C4-2B (cell line): ENCODE measurements around the gene PSRC1.

Source experiments
- H3K27ac ChIP-seq: fragments of 450-650 bp; 2 replicates; pipeline ENCODE4 v1.5.1; 2017
- ZFX ChIP-seq: fragments of 450-650 bp; IDR thresholded peaks from 2 replicates; pipeline ENCODE4 v1.6.1; 2017
- TF ChIP-seq, protein P1 (sequence below): fragments of 450-650 bp; conservative IDR thresholded peaks from 2 replicates; pipeline ENCODE4 v1.5.1; 2017; ENCODE audit warnings: mild to moderate bottlenecking

Gene PSRC1

GRCh38 chr1:109259674-109260557 lies 23.0 kb downstream of the PSRC1 start:
- no peak overlapping the region for H3K27ac ChIP-seq
- TF ChIP-seq, protein P1, sequence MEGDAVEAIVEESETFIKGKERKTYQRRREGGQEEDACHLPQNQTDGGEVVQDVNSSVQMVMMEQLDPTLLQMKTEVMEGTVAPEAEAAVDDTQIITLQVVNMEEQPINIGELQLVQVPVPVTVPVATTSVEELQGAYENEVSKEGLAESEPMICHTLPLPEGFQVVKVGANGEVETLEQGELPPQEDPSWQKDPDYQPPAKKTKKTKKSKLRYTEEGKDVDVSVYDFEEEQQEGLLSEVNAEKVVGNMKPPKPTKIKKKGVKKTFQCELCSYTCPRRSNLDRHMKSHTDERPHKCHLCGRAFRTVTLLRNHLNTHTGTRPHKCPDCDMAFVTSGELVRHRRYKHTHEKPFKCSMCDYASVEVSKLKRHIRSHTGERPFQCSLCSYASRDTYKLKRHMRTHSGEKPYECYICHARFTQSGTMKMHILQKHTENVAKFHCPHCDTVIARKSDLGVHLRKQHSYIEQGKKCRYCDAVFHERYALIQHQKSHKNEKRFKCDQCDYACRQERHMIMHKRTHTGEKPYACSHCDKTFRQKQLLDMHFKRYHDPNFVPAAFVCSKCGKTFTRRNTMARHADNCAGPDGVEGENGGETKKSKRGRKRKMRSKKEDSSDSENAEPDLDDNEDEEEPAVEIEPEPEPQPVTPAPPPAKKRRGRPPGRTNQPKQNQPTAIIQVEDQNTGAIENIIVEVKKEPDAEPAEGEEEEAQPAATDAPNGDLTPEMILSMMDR: no peak
- no peak for TF ChIP-seq ZFX

GRCh38 chr1:109258481-109259466 lies 24.2 kb downstream of the PSRC1 start:
- H3K27ac ChIP-seq: no peak overlapping the region
- no peak for TF ChIP-seq ZFX
- TF ChIP-seq, protein P1: no peak

DNA sequence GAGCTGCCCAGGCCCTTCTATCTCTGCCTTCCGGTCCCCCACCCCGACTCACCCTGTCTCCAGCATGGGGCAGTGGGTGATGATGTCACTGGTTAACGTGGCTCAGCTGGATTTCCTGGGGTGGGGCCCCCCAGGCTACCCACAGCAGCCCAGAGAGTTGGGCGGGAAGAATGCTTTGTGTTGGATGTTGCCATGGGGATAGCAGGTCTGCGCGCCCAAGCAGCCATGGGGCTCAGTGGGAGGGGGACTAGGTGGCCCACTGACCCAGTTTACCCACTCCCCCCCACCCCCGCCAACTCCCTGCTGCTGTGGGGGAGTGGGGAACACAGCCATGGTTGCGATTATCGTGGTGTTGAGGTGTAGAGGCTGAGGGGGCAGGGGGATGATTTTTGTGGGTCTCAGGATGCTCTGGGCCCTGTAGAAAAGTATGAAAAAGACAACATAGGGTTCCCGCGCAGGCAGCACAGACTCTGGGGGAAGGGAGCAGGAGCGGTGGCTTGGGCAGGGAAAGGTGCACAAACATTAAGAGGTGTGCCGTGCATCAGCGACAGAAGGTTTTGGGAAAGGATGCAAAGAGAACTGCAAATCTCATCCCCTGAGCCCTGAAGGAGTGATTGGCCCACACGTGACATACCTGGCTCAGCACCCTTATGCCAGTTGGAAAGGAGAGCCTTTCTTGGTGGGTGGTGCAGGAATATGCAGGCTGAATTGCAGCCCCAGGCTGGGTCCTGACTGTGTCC lies 25.1 kb downstream of the PSRC1 start:
- H3K27ac ChIP-seq: no peak overlapping the region
- TF ChIP-seq, protein P1: no peak
- TF ChIP-seq ZFX: no peak

- H3K27ac ChIP-seq: no peak overlapping the region
- TF ChIP-seq, protein P1: no peak
- TF ChIP-seq ZFX: no peak
These were observed 25.8 kb downstream of the PSRC1 start for GRCh38 chr1:109256971-109257681.

GRCh38 chr1:109256085-109256484 lies 26.9 kb downstream of the PSRC1 start:
- H3K27ac ChIP-seq: no peak overlapping the region
- TF ChIP-seq, protein P1: no peak
- TF ChIP-seq ZFX: no peak

- TF ChIP-seq ZFX: no peak
- TF ChIP-seq, protein P1: no peak
- H3K27ac ChIP-seq: no peak overlapping the region
These were observed 27.3 kb downstream of the PSRC1 start for GRCh38 chr1:109255678-109256077.
